HG03521 (cell line): ENCODE data around the gene PCBP4.
"Not testable (repeated sequence)": the region's sequence is repeated elsewhere in the genome, so short reads cannot be mapped to it uniquely, and the experiment has no call there.

Source experiments
- ATAC-seq: cut with Tn5 transposase; IDR thresholded peaks from one replicate; pipeline ENCODE4 v1.9.1; 2021; ENCODE audit warnings: mild to moderate bottlenecking, moderate library complexity; ENCODE audit not compliant: unreplicated experiment

PCBP4 gene

GRCh38 chr3:51995346-51996163, 28.3 kb upstream of the PCBP4 start, which contains the start of gene RPL29:
Gene RPL29 (minus strand): TSS chr3:51995895. CDS start chr3:51995461, 434 bp downstream.
- peak; percentile 91 for ATAC-seq

- ATAC-seq: no peak
These were observed 27.3 kb upstream of the PCBP4 start for GRCh38 chr3:51994530-51994929.

GRCh38 chr3:51993657-51994056, 26.4 kb upstream of the PCBP4 start:
- not testable (repeated sequence) for ATAC-seq

GRCh38 chr3:51992017-51992682, 24.9 kb upstream of the PCBP4 start:
- ATAC-seq: no peak

- ATAC-seq: not testable (repeated sequence)
These were observed 23.3 kb upstream of the PCBP4 start for GRCh38 chr3:51990501-51990971.

GRCh38 chr3:51988286-51989146, 21.3 kb upstream of the PCBP4 start:
- no peak for ATAC-seq

GRCh38 chr3:51987568-51987967, 20.3 kb upstream of the PCBP4 start:
- no peak for ATAC-seq

GRCh38 chr3:51986010-51986947, 19.0 kb upstream of the PCBP4 start:
- ATAC-seq: no peak

- no peak for ATAC-seq
These were observed 17.8 kb upstream of the PCBP4 start for GRCh38 chr3:51985063-51985462.

- no peak for ATAC-seq
These were observed 17.0 kb upstream of the PCBP4 start for GRCh38 chr3:51984269-51984647.

GRCh38 chr3:51983578-51984268, 16.5 kb upstream of the PCBP4 start:
- no peak for ATAC-seq

- peak; percentile 74 for ATAC-seq
These were observed 15.8 kb upstream of the PCBP4 start, which contains the start of gene ACY1 for GRCh38 chr3:51982838-51983577. Gene ACY1 (plus strand): TSS chr3:51983535. CDS start chr3:51984065, 530 bp downstream.

- peak; percentile 38 for ATAC-seq
These were observed 15.1 kb upstream of the PCBP4 start for GRCh38 chr3:51982352-51982837.

- ATAC-seq: no peak
These were observed 13.0 kb upstream of the PCBP4 start for GRCh38 chr3:51980253-51980652.

GRCh38 chr3:51978143-51978502, 10.9 kb upstream of the PCBP4 start:
- no peak for ATAC-seq

- ATAC-seq: no peak
These were observed 10.3 kb upstream of the PCBP4 start for GRCh38 chr3:51977446-51978142.

GRCh38 chr3:51975852-51976549, 8.7 kb upstream of the PCBP4 start:
- no peak for ATAC-seq
